ENCODE data around the gene TMEM88. TPM values are rescaled to one million over a fixed set of nuclear protein-coding genes. Genes with fewer than 3 reads are reported as not detected.

TMEM88 gene
- total RNA-seq, 1 donor from 2014 or later = 8.4 TPM

- Mint-ChIP-seq H3K27ac (ENCODE audit: unreplicated experiment) (no peak overlapping the region), H3K4me1 (peaks cover 80% of the 10 kb centered on the region), H3K36me3 (ENCODE audit: low read depth) (peaks cover 3% of the 10 kb centered on the region), H3K4me3 (peak overlapping the region; percentile 93), H3K9me3 (no peaks in the 10 kb centered on the region), H3K27me3 (ENCODE audit: low read depth) (peaks cover 18% of the 10 kb centered on the region)
- no peak for TF ChIP-seq CTCF (conservative IDR thresholded peaks at IDR 0.05)
- DNase-seq (ENCODE audit: low read depth, low spot score) = no peak
Measured at GRCh38 chr17:7839876-7840261, 15.0 kb upstream of the TMEM88 start.

GRCh38 chr17:7840441-7840840 lies 14.4 kb upstream of the TMEM88 start:
- Mint-ChIP-seq H3K4me3 (peak overlapping the region; percentile 93), H3K27ac (ENCODE audit: unreplicated experiment) (no peak overlapping the region), H3K9me3 (no peaks in the 10 kb centered on the region), H3K4me1 (peaks cover 74% of the 10 kb centered on the region), H3K36me3 (ENCODE audit: low read depth) (peaks cover 3% of the 10 kb centered on the region), H3K27me3 (ENCODE audit: low read depth) (peaks cover 15% of the 10 kb centered on the region)
- TF ChIP-seq CTCF (conservative IDR thresholded peaks at IDR 0.05) = no peak
- no peak for DNase-seq (ENCODE audit: low read depth, low spot score)

- Mint-ChIP-seq H3K9me3 (no peaks in the 10 kb centered on the region), H3K36me3 (ENCODE audit: low read depth) (peaks cover 3% of the 10 kb centered on the region), H3K4me3 (peak overlapping the region; percentile 93), H3K27me3 (ENCODE audit: low read depth) (peaks cover 15% of the 10 kb centered on the region), H3K4me1 (peaks cover 74% of the 10 kb centered on the region), H3K27ac (ENCODE audit: unreplicated experiment) (peak overlapping the region; percentile 96)
- DNase-seq (ENCODE audit: low read depth, low spot score) = no peak
- TF ChIP-seq CTCF (conservative IDR thresholded peaks at IDR 0.05) = no peak
Measured at GRCh38 chr17:7840875-7841274, 14.0 kb upstream of the TMEM88 start.

GRCh38 chr17:7841396-7841914 lies 13.4 kb upstream of the TMEM88 start:
- Mint-ChIP-seq H3K36me3 (ENCODE audit: low read depth) (peaks cover 3% of the 10 kb centered on the region), H3K4me3 (peak overlapping the region; percentile 97), H3K27me3 (ENCODE audit: low read depth) (peaks cover 15% of the 10 kb centered on the region), H3K9me3 (no peaks in the 10 kb centered on the region), H3K27ac (ENCODE audit: unreplicated experiment) (peak overlapping the region; percentile 96), H3K4me1 (peaks cover 70% of the 10 kb centered on the region)
- TF ChIP-seq CTCF (conservative IDR thresholded peaks at IDR 0.05) = peak; percentile 19
- DNase-seq (ENCODE audit: low read depth, low spot score) = no peak

GRCh38 chr17:7841915-7842379 lies 12.9 kb upstream of the TMEM88 start:
- Mint-ChIP-seq H3K4me1 (peaks cover 65% of the 10 kb centered on the region), H3K36me3 (ENCODE audit: low read depth) (peaks cover 3% of the 10 kb centered on the region)

More at GRCh38 chr17:7841915-7842379, 12.9 kb upstream of the TMEM88 start:
- Mint-ChIP-seq H3K4me3 (peak overlapping the region; percentile 97), H3K27ac (ENCODE audit: unreplicated experiment) (peak overlapping the region; percentile 99), H3K9me3 (no peaks in the 10 kb centered on the region), H3K27me3 (ENCODE audit: low read depth) (peaks cover 10% of the 10 kb centered on the region)
- no peak for TF ChIP-seq CTCF (conservative IDR thresholded peaks at IDR 0.05)
- DNase-seq (ENCODE audit: low read depth, low spot score) = peak; percentile 95

All from neural crest cell (in vitro differentiated cells).